Limb (tissue), 2 donors: ENCODE data around the gene BLVRB.
A peak's percentile ranks its signal among the peaks of the same experiment; 100 is the strongest.
"Not testable (repeated sequence)": the region's sequence is repeated elsewhere in the genome, so short reads cannot be mapped to it uniquely, and the experiment has no call there.

Experiments
- DNase-seq, 2 donors: peaks; one replicate each; pipeline ENCODE4 v3.0.0-alpha.2; 2016; ENCODE audit errors: extremely low spot score in 2 of 2

BLVRB gene

DNA sequence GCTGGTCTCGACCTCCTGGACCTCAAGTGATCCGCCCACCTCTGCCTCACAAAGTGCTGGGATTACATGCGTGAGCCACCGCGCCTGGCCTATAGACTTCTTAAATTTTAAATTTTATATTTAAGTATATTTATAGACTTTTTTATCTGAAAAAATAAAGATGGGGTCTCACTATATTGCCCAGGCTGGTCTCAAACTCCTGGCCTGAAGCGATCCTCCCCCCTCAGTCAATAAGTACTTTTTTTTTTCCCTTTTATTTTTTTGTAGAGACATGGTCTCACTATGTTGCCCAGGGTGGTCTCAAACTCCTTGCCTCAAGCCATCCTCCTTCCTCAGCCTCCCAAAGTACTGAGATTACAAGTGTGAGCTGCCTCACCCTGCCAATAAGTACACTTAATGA, 41.6 kb downstream of the BLVRB start:
- no peak for DNase-seq

GRCh38 chr19:40422748-40423566, 42.6 kb downstream of the BLVRB start:
- DNase-seq: no peak

GRCh38 chr19:40421993-40422747, 43.4 kb downstream of the BLVRB start:
- no peak for DNase-seq

- peak; percentile 88 to 90 for DNase-seq
Measured at GRCh38 chr19:40420766-40421765, 44.5 kb downstream of the BLVRB start.

GRCh38 chr19:40420451-40420765, 45.1 kb downstream of the BLVRB start:
- DNase-seq: no peak

DNA sequence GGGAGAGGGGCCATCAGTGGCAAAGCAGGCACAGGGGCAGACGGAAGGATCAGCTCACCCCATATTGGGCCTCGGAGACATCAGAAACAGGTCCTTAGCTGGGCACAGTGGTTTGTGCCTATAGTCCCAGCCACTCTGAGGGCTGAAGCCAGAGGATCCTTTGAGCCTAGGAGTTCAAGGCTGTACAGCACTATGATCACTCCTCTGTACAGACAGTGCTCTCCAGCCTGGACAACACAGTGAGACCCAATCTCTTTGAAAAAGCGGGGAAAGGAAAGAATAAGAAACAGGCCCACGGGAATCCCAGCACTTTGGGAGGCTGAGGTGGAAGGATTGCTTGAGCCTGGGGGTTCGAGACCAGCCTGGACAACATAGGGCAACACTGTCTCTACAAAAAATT, 45.8 kb downstream of the BLVRB start:
- no peak for DNase-seq

DNA sequence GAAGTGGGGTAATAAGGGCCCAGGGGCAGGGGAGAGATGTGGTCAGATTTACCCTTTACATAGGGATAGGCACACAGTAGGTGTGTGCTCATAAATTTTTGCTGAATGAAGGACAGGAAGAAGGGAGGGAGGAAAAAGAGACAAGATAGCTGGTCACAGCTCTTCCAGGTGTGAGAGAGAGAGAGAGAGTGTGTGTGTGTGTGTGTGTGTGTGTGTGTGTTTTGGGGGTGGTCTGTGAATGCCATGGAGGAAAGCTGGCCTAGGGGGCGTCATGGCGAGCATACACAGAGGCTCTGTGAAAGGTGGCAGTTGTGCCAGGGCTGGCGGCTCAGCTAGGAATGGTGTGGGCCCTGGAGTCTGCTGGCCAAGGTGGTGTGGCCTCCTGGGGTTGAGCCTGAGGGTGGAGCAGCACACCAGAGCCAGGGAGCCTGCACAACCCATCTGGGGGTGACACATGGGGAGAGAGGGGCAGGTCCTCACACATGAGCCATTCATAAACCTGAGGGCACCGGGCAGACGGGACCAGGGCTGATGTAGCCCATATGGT, 46.4 kb downstream of the BLVRB start:
- no peak for DNase-seq

DNA sequence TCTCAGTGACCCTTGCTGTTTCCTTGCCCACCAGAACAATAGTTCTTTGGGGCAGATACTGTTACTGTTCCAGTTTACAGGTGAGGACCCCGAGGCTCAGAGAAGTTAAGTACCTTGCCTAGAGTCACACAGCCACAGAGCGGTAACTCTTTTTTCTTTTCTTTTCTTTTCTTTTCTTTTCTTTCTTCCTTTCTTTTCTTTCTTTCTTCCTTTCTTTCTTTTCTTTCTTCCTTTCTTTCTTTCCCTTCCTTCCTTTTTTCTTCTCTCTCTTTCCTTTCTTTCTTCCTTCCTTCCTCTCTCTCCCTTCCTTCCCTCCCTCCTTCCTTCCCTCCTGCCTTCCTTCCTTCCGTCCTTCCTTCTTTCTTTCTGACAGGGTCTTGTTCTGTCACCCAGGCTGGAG, 47.5 kb downstream of the BLVRB start:
- no peak for DNase-seq

- no peak for DNase-seq
Measured at GRCh38 chr19:40417643-40417981, 47.9 kb downstream of the BLVRB start.

- no peak for DNase-seq
Measured at GRCh38 chr19:40416918-40417642, 48.5 kb downstream of the BLVRB start.

GRCh38 chr19:40415768-40416167, 49.8 kb downstream of the BLVRB start:
- DNase-seq: no peak

GRCh38 chr19:40414542-40415535, 50.7 kb downstream of the BLVRB start:
- no peak for DNase-seq

GRCh38 chr19:40413291-40413845, 52.2 kb downstream of the BLVRB start, which contains the start of gene PRX:
PRX (minus strand) TSS chr19:40413378; CDS start chr19:40407932, 5,446 bp downstream.
- DNase-seq: peak; percentile 36 to 70

DNA sequence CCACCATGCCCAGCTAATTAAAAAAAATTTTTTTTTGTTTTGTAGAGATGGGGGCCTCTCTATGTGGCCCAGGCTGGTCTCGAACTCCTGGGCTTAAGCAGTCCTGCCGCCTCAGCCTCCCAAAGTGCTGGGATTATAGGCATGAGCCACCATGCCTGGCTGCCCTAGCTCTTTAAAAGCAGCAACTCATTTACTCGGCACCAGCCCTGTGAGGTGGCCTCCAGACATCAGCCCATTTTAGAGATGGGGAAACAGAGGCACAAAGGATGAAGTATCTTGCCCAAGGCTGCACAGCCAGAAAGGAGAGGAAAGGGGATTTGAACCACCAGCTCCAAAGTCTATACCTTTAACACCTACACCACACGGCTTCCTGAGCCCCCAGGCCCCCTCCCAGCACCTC, 52.7 kb downstream of the BLVRB start:
- DNase-seq: no peak

DNA sequence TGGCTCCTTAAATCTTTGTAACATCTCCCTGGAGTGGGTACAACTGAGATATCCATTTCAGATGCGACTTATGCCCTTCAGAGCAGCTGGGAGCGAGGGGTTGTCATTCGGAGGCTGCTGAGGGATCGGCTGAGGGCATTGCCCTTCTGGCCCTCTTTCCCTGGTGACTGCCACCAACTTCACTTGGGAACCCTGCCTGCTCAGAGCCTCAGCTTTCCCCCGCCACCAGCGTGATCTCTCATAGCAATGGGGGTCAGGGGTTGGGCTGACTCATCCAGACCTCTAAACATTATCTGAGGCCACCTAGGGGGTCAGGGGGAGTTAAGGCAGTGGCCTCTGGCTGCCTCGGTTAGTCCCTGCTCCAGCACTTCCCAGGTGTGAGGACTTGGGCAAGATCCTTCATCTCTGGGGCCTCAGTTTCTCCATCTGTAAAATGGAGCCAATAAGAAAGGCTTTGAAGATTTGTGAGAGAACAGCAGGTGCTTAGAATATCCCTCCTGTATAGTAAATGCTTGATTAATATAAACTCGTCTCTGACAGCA, 53.5 kb downstream of the BLVRB start:
- no peak for DNase-seq

DNA sequence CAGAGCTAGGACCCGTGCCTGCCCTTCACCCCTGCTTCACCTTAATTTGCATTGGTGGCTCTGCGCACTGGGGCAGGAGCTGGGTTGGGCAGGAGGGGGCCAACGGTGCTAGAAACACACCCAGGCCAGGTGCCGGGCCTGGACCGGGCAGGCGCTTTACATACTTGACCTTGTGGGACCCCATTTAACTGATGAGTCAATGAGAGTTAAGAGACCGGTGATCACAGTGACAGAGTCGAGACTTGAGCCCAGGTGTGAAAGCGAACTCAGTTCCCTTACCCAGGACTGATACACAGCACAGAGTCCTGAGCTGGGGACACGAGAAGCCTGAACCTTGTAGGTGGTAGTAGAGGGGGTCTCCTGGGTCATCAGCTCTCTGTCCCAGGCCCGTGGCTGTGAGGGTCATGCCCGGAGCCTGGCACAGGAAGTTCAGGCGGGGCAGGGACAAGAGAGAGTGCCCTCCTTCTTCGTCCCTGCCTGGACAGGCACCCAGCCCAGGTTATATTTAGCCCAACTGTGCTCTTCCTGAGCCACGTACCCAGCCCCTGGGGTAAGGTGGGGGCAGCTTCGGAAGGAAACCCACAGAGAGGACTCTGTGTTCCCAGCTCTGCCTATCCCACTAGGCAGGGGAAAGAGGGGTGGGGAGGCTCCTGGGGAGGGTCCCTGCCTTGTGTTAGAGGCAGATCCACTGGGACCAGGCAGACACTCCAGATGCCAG, 54.3 kb downstream of the BLVRB start:
- DNase-seq: no peak

- no peak for DNase-seq
Measured at GRCh38 chr19:40410030-40410389, 55.5 kb downstream of the BLVRB start.

DNA sequence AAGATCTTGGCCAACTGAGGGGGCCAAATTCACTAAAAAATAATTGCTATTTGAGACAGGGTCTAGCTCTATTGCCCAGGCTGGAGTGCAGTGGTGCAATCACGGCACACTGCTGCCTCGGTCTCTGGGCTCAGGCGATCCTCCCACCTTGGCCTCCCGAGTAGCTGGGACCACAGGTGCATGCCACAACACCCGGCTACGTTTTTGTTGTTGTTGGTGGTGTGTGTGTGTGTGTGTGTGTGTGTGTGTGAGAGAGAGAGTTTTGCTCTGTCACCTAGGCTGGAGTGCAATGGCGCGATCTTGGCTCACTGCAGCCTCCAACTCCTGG, 57.0 kb downstream of the BLVRB start:
- not testable (repeated sequence) for DNase-seq
